HG02938 (cell line): Measurements from ENCODE around the gene WRNIP1.
A peak's percentile ranks its signal among the peaks of the same experiment; 100 is the strongest.
"Not testable (repeated sequence)": the region's sequence is repeated elsewhere in the genome, so short reads cannot be mapped to it uniquely, and the experiment has no call there.

Experiments
- ATAC-seq: cut with Tn5 transposase; IDR thresholded peaks from one replicate; pipeline ENCODE4 v1.9.1; 2021; ENCODE audit warnings: mild to moderate bottlenecking, moderate library complexity; ENCODE audit not compliant: unreplicated experiment

WRNIP1 gene

DNA sequence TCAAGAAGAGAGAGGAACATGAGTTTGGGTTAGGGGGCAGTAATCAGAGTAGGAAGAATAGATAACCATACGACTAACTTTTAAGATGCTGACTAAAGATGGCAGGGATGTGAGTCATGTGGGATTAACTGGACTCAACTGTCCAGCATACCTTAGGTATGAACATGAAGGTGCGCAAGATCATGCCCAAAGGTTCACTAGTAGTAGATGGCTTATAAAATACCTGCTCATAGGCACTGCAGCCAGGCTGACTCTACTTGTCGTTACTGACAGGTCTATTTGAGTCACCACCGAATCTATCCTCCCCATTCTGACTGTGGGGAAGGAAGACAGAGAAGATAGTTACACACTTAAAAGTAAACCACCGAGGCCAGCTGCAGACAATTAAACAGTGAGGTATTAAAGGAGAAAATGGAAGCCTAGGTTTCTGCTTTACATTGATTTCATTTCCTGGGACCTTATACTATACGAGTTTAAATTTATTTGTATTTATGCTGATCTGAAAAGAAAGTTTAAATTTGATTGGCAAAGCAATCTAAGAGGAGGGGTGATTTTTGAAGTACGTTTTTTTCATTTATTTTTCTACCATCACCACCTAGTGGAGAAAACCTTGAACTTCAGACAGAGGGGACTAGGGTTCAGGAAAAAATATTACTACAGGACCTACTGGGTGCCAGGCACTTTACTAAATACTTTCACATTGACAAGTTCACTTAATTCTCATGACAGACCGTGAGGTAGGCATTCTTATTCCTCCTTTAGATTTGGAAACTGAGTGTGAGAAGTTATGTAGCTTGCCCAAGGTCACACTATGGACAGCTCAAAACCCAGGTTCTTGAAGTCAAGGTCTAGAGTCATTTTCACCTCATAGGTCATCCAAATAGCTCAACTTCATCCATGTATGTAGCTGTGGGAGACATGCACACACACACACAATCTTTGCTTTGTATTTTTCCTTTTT is 4.0 kb upstream of the WRNIP1 start:
- no peak for ATAC-seq

DNA sequence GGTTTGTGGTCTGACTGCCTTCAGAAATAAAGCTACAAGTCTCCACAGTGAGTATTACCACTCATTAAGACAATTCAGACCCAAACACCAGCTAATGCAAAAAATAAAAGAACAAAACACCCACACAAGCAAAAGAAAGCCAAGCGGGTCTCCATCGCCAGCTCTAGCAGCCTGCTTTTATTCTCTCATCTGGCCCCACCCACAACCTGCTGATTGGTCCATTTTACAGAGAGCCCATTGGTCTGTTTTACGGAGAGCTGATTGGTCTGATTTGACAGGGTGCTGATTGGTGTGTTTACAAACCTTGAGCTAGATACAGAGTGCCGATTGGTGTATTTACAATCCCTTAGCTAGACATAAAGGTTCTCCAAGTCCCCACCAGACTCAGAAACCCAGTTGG is 2.3 kb upstream of the WRNIP1 start:
- ATAC-seq = not testable (repeated sequence)

DNA sequence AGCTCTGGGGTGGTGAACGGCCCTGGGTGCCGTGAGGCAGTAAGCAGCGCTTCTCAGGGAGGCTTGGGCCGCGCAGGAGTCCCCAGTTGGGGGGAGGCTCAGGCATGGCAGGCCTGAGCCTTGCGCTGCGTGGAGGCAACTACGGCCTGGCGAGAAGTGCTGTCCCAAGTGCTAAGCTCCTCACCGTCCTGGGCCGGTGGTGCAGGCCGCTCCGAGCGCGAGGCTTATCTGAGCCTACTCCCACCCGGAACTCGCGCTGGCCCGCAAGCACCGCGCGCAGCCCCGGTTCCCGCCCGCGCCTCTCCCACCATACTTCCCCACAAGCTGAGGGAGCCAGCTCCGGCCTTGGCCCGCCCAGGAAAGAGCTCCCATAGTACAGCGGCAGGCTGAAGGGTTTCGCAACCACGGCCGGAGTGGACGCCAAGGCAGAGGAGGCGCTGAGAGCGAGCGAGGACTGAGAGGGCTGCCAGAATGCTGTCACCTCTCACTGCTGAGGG is 1.8 kb upstream of the WRNIP1 start:
- ATAC-seq = no peak

- no peak for ATAC-seq
These were observed 1.2 kb upstream of the WRNIP1 start for GRCh38 chr6:2763876-2764540.

DNA sequence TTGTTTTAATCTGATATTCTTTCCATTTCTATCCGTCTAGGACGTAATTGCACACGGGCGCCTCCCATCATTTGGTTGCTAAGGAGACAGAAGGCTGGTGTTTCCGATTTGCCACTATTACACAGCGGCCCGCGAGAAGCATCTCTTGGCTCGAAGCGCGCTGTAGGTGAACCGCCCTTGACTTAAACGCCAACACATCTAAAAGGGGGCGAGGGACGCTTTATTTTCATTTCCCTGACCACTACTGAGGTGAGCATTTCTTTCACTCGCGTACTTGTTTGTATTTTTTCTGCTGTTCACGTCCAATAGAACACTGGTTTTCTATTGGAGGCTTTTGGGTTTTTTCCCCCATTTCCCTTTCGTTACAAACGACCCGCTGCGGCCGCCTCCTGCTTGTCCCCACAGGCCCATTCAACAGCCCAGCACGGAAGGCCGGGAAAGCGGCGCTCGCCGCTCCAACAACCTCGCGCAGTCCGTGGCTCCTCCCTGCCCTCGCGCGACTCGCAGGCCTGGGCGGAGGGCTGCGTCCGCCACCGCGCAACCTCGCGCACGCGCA is 505 bp upstream of the WRNIP1 start:
- ATAC-seq = peak; percentile 50

- ATAC-seq = peak; percentile 14
These were observed 938 bp downstream of the WRNIP1 start for GRCh38 chr6:2765896-2766766.

- no peak for ATAC-seq
These were observed 1.8 kb downstream of the WRNIP1 start for GRCh38 chr6:2766767-2767656.

GRCh38 chr6:2767657-2768524 is 2.7 kb downstream of the WRNIP1 start:
- no peak for ATAC-seq

DNA sequence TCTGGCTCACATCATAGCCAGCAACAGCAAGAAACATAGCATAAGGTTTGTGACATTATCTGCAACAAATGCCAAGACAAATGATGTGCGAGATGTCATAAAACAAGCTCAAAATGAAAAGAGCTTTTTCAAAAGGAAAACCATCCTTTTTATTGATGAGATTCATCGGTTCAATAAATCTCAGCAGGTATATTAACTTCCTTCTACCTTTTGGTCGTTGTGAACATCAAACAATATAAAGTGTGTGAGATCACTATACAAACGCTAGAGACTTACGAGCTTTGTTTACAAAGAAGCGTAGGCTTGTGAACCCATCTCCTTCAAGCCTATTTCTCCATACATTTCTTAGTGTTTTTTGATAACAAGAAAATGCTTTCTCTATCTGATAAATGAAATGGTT is 3.5 kb downstream of the WRNIP1 start:
- ATAC-seq = no peak

GRCh38 chr6:2770171-2770570 is 5.0 kb downstream of the WRNIP1 start:
- ATAC-seq = no peak

DNA sequence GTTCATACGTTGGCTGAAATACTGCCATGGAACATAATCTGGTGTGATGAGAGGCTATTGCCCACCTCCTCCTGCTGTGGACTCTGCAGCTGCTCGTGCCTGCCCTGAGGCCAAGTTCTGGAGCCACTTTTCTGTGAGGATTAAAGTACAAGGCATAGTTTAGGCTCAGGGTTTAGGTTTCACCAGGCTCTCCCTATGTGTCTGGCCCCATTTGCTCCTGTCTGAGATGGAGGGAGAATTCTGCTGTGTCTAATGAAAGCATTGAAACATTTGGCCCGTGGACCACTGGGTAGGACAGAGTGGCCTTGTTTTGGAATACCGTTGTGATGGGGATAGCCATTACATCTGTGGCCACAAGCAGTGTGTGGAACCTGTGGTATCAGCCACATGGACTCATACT is 5.9 kb downstream of the WRNIP1 start:
- ATAC-seq = no peak

GRCh38 chr6:2772840-2773239 is 7.6 kb downstream of the WRNIP1 start:
- ATAC-seq = no peak

GRCh38 chr6:2773449-2773848 is 8.3 kb downstream of the WRNIP1 start:
- no peak for ATAC-seq

DNA sequence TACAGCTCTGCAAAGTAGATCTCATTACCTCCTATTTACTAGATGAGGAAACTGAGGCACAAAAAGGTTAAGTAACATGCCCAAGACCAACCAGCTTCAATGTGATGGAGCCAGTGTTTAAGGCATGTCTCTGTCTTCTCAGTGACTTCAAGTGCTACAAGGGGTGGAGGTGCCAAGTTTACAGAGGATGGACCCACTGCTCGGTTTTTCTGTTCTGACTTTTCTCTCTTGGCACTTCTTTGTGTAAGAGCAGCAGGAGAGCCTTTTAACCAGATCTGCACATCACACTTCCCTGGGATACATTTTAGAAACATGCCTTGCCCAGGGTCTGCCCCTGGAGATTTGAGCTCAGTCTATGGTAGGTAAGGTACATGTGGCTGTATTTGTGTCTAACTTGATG is 9.8 kb downstream of the WRNIP1 start:
- no peak for ATAC-seq

DNA sequence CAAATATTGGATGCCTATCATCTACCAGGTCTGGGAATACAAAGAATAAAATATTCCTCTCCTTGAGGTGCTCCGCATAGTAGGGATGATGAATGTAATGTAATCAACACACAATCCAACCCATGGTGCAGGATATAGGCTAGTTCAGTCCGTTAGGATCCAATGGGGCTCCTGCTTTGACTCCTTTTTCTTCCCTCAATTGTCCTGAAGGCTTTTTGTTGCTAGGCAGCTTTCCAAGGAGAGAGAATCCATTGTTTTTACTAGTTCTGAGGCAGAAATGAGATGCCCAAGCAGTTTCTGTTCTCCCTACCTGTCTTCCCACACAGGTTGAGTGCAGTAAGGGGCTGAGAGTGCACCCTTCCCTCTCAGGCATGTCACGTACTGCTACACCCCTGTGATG is 12.1 kb downstream of the WRNIP1 start:
- ATAC-seq = no peak

- no peak for ATAC-seq
These were observed 15.0 kb downstream of the WRNIP1 start for GRCh38 chr6:2780102-2780737.

GRCh38 chr6:2781685-2782355 is 16.6 kb downstream of the WRNIP1 start:
- no peak for ATAC-seq

DNA sequence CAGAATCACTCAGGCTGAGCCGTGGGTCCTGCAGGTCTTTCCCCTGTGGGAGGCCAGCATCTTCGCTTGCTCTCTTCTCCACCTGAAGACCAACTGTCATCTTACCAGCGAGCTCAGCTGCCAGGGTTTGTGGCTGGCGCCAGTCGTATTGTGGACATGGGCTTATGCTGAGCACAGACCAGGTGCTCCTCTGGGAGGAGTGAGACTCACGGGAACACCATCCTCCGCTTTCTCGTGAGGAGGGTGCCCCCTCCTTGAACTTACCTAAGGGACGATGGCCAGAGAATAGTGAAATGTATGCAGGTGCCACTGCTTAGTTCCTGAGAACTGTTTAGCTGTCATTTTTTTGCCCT is 17.1 kb downstream of the WRNIP1 start:
- ATAC-seq = no peak
